ENCODE results near the gene RAB40B.
A peak's percentile ranks its signal among the peaks of the same experiment; 100 is the strongest.

The RAB40B gene

GRCh38 chr17:82722341-82723013 is 24.0 kb upstream of the RAB40B start:
- H3K9me3 ChIP-seq (ENCODE audit: control insufficient read depth, low read length): no peaks in the 10 kb centered on the region
- H3K4me2 ChIP-seq (ENCODE audit: low read length): no peak overlapping the region
- H3K9ac ChIP-seq: no peak overlapping the region
- no peak overlapping the region for H2AFZ ChIP-seq
- no peaks in the 10 kb centered on the region for H3K27me3 ChIP-seq (ENCODE audit: control insufficient read depth, insufficient read depth, low read length)
- peaks cover 4% of the 10 kb centered on the region for H3K4me1 ChIP-seq
- no peak overlapping the region for H3K4me3 ChIP-seq (ENCODE audit: low read depth, low read length)
- H3K36me3 ChIP-seq (ENCODE audit: control insufficient read depth, insufficient read depth, low read length): no peaks in the 10 kb centered on the region
- TF ChIP-seq, protein P1, sequence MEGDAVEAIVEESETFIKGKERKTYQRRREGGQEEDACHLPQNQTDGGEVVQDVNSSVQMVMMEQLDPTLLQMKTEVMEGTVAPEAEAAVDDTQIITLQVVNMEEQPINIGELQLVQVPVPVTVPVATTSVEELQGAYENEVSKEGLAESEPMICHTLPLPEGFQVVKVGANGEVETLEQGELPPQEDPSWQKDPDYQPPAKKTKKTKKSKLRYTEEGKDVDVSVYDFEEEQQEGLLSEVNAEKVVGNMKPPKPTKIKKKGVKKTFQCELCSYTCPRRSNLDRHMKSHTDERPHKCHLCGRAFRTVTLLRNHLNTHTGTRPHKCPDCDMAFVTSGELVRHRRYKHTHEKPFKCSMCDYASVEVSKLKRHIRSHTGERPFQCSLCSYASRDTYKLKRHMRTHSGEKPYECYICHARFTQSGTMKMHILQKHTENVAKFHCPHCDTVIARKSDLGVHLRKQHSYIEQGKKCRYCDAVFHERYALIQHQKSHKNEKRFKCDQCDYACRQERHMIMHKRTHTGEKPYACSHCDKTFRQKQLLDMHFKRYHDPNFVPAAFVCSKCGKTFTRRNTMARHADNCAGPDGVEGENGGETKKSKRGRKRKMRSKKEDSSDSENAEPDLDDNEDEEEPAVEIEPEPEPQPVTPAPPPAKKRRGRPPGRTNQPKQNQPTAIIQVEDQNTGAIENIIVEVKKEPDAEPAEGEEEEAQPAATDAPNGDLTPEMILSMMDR (IDR thresholded peaks at IDR 0.05): no peak
- no peak overlapping the region for H3K27ac ChIP-seq
- H3K79me2 ChIP-seq: no peaks in the 10 kb centered on the region

GRCh38 chr17:82720204-82720603 is 21.7 kb upstream of the RAB40B start:
- Histone ChIP-seq H3K27ac (no peak overlapping the region), H3K9me3 (ENCODE audit: control insufficient read depth, low read length) (no peaks in the 10 kb centered on the region), H3K27me3 (ENCODE audit: control insufficient read depth, insufficient read depth, low read length) (no peaks in the 10 kb centered on the region), H2AFZ (no peak overlapping the region), H3K4me3 (ENCODE audit: low read depth, low read length) (no peak overlapping the region), H3K4me2 (ENCODE audit: low read length) (no peak overlapping the region), H3K36me3 (ENCODE audit: control insufficient read depth, insufficient read depth, low read length) (no peaks in the 10 kb centered on the region), H3K79me2 (no peaks in the 10 kb centered on the region), H3K4me1 (peaks cover 4% of the 10 kb centered on the region), H3K9ac (no peak overlapping the region)
- TF ChIP-seq, protein P1 (IDR thresholded peaks at IDR 0.05): no peak

- H3K36me3 ChIP-seq (ENCODE audit: control insufficient read depth, insufficient read depth, low read length): no peaks in the 10 kb centered on the region
- H3K4me3 ChIP-seq (ENCODE audit: low read depth, low read length): no peak overlapping the region
- no peak overlapping the region for H3K27ac ChIP-seq
- H3K4me1 ChIP-seq: peaks cover 4% of the 10 kb centered on the region
- H2AFZ ChIP-seq: no peak overlapping the region
- no peaks in the 10 kb centered on the region for H3K9me3 ChIP-seq (ENCODE audit: control insufficient read depth, low read length)
- H3K4me2 ChIP-seq (ENCODE audit: low read length): no peak overlapping the region
- TF ChIP-seq, protein P1 (IDR thresholded peaks at IDR 0.05): no peak
- H3K27me3 ChIP-seq (ENCODE audit: control insufficient read depth, insufficient read depth, low read length): no peaks in the 10 kb centered on the region
- no peak overlapping the region for H3K9ac ChIP-seq
- H3K79me2 ChIP-seq: no peaks in the 10 kb centered on the region
Measured at GRCh38 chr17:82718986-82719685, 20.6 kb upstream of the RAB40B start.

- Histone ChIP-seq H3K9me3 (ENCODE audit: control insufficient read depth, low read length) (no peaks in the 10 kb centered on the region), H3K27me3 (ENCODE audit: control insufficient read depth, insufficient read depth, low read length) (no peaks in the 10 kb centered on the region), H3K4me2 (ENCODE audit: low read length) (peak within 1 kb of the TSS; percentile 100), H3K27ac (peak within 1 kb of the TSS; percentile 59), H3K9ac (peak within 1 kb of the TSS; percentile 80), H3K4me3 (ENCODE audit: low read depth, low read length) (peak within 1 kb of the TSS; percentile 86), H2AFZ (peak within 1 kb of the TSS; percentile 95), H3K79me2 (no peaks in the 10 kb centered on the region), H3K36me3 (ENCODE audit: control insufficient read depth, insufficient read depth, low read length) (no peaks in the 10 kb centered on the region), H3K4me1 (peaks cover 4% of the 10 kb centered on the region)
- TF ChIP-seq, protein P1 (IDR thresholded peaks at IDR 0.05): no peak
Measured at GRCh38 chr17:82716203-82717010, 17.9 kb upstream of the RAB40B start, which contains the start of gene FN3KRP. FN3KRP (plus strand) TSS chr17:82716706; CDS start chr17:82716756, 50 bp downstream.
